Measurements from ENCODE around the gene PRSS36. TPM values are rescaled to one million over a fixed set of nuclear protein-coding genes. Genes with fewer than 3 reads are reported as not detected.

The PRSS36 gene
- total RNA-seq, 1 donor from 2014 or later = 1.4 TPM

GRCh38 chr16:31194898-31195297, 45.0 kb upstream of the PRSS36 start:
- H3K4me1 ChIP-seq = no peaks in the 10 kb centered on the region
- H3K36me3 ChIP-seq = peaks cover 59 to 68% of the 10 kb centered on the region in 2 donors
- no peak overlapping the region for H3K27ac ChIP-seq
- H3K4me3 ChIP-seq = no peak overlapping the region
- DNase-seq (ENCODE audit: low spot score in 2 of 2) = no peak
- intact Hi-C loops (cut with DNase I) = no loop called here
- no peaks in the 10 kb centered on the region for H3K27me3 ChIP-seq
- no peaks in the 10 kb centered on the region for H3K9me3 ChIP-seq
- TF ChIP-seq CTCF (IDR thresholded peaks at IDR 0.05) = no peak

GRCh38 chr16:31193874-31194273, 44.0 kb upstream of the PRSS36 start:
- no peak for DNase-seq (ENCODE audit: low spot score in 2 of 2)
- intact Hi-C loops (cut with DNase I) = no loop called here
- Histone ChIP-seq H3K27me3 (no peaks in the 10 kb centered on the region), H3K4me3 (no peak overlapping the region), H3K9me3 (no peaks in the 10 kb centered on the region), H3K27ac (no peak overlapping the region), H3K36me3 (peaks cover 69 to 78% of the 10 kb centered on the region in 2 donors), H3K4me1 (no peaks in the 10 kb centered on the region)
- TF ChIP-seq CTCF (IDR thresholded peaks at IDR 0.05) = no peak

- no peak overlapping the region for H3K4me3 ChIP-seq
- H3K27me3 ChIP-seq = no peaks in the 10 kb centered on the region
- H3K27ac ChIP-seq = no peak overlapping the region
- DNase-seq (ENCODE audit: low spot score in 2 of 2) = no peak
- H3K9me3 ChIP-seq = no peaks in the 10 kb centered on the region
- H3K4me1 ChIP-seq = no peaks in the 10 kb centered on the region
- no peak for TF ChIP-seq CTCF (IDR thresholded peaks at IDR 0.05)
- intact Hi-C loops (cut with DNase I) = no loop called here
- H3K36me3 ChIP-seq = peaks cover 76 to 86% of the 10 kb centered on the region in 2 donors
Measured at GRCh38 chr16:31192856-31193642, 43.2 kb upstream of the PRSS36 start.

- TF ChIP-seq CTCF (IDR thresholded peaks at IDR 0.05) = no peak
- Histone ChIP-seq H3K27ac (no peak overlapping the region), H3K9me3 (no peaks in the 10 kb centered on the region), H3K27me3 (no peaks in the 10 kb centered on the region), H3K4me1 (no peaks in the 10 kb centered on the region), H3K36me3 (peaks cover 88 to 95% of the 10 kb centered on the region in 2 donors), H3K4me3 (no peak overlapping the region)
- intact Hi-C loops (cut with DNase I) = no loop called here
- no peak for DNase-seq (ENCODE audit: low spot score in 2 of 2)
Measured at GRCh38 chr16:31191697-31192428, 42.0 kb upstream of the PRSS36 start.

GRCh38 chr16:31190818-31191444, 41.1 kb upstream of the PRSS36 start:
- intact Hi-C loops (cut with DNase I) = no loop called here
- no peaks in the 10 kb centered on the region for H3K27me3 ChIP-seq
- no peak overlapping the region for H3K27ac ChIP-seq
- H3K36me3 ChIP-seq = peaks cover 91 to 97% of the 10 kb centered on the region in 2 donors
- TF ChIP-seq CTCF (IDR thresholded peaks at IDR 0.05) = no peak
- DNase-seq (ENCODE audit: low spot score in 2 of 2) = no peak
- no peak overlapping the region for H3K4me3 ChIP-seq
- no peaks in the 10 kb centered on the region for H3K9me3 ChIP-seq
- H3K4me1 ChIP-seq = no peaks in the 10 kb centered on the region

All from ascending aorta (tissue), 2 donors.